Esophagus squamous epithelium (tissue), 4 donors: ENCODE data around the gene UVSSA.

Experiments used
- CTCF ChIP-seq, 6 experiments: fragments of 450-650 bp in 4 of 6; fragments of 200-600 bp in 2 of 6; sonication (generic) in 2 of 6; IDR thresholded peaks; one replicate each; pipeline ENCODE4 v1.5.1; 2016 to 2019; ENCODE audit warnings: antibody characterized with exemption in 6 of 6, mild to moderate bottlenecking in 4 of 6, moderate library complexity in 4 of 6
- POLR2A ChIP-seq, 4 donors: fragments of 450-650 bp; IDR thresholded peaks; one replicate each; pipeline ENCODE4 v1.6.1; 2017; ENCODE audit warnings: antibody characterized with exemption in 4 of 4, mild to moderate bottlenecking in 4 of 4, moderate library complexity in 3 of 4

- TF ChIP-seq CTCF (IDR thresholded peaks at IDR 0.05) (no peak), POLR2A (IDR thresholded peaks at IDR 0.05) (no peak)
Measured at GRCh38 chr4:1400191-1400805, 53.3 kb downstream of the UVSSA start.
